ENCODE data around the gene SORL1. TPM values are rescaled to one million over a fixed set of nuclear protein-coding genes. Genes with fewer than 3 reads are reported as not detected.

Gene SORL1
- total RNA-seq, 1 donor from 2014 or later = 10.5 TPM

GRCh38 chr11:121522043-121522941, 70.2 kb downstream of the SORL1 start:
- DNase-seq (ENCODE audit: low spot score in 2 of 2) = no peak
- Histone ChIP-seq H3K27me3 (no peaks in the 10 kb centered on the region), H3K27ac (peak overlapping the region; percentile 76 to 80), H3K4me3 (no peak overlapping the region), H3K9me3 (no peaks in the 10 kb centered on the region), H3K36me3 (no peaks in the 10 kb centered on the region), H3K4me1 (peaks cover 4 to 23% of the 10 kb centered on the region in 2 donors)
- intact Hi-C loops (cut with DNase I) = no loop called here
- no peak for TF ChIP-seq CTCF (IDR thresholded peaks at IDR 0.05)

- H3K4me3 ChIP-seq = no peak overlapping the region
- H3K9me3 ChIP-seq = no peaks in the 10 kb centered on the region
- TF ChIP-seq CTCF (IDR thresholded peaks at IDR 0.05) = no peak
- H3K4me1 ChIP-seq = peaks cover 4 to 23% of the 10 kb centered on the region in 2 donors
- H3K27ac ChIP-seq = no peak overlapping the region
- no peaks in the 10 kb centered on the region for H3K36me3 ChIP-seq
- no peaks in the 10 kb centered on the region for H3K27me3 ChIP-seq
- no peak for DNase-seq (ENCODE audit: low spot score in 2 of 2)
- intact Hi-C loops (cut with DNase I) = no loop called here
These were observed 71.6 kb downstream of the SORL1 start for GRCh38 chr11:121523581-121524232.

- peaks cover 4 to 23% of the 10 kb centered on the region in 2 donors for H3K4me1 ChIP-seq
- intact Hi-C loops (cut with DNase I) = no loop called here
These were observed 72.1 kb downstream of the SORL1 start for GRCh38 chr11:121524233-121524631.

GRCh38 chr11:121525376-121525775, 73.3 kb downstream of the SORL1 start:
- Histone ChIP-seq H3K9me3 (peaks cover 0 to 4% of the 10 kb centered on the region in 2 donors), H3K4me3 (no peak overlapping the region), H3K27ac (no peak overlapping the region), H3K36me3 (peaks cover 0 to 3% of the 10 kb centered on the region in 2 donors), H3K27me3 (no peaks in the 10 kb centered on the region), H3K4me1 (peaks cover 0 to 16% of the 10 kb centered on the region in 2 donors)
- TF ChIP-seq CTCF (IDR thresholded peaks at IDR 0.05) = no peak
- intact Hi-C loops (cut with DNase I) = no loop called here
- no peak for DNase-seq (ENCODE audit: low spot score in 2 of 2)

More at GRCh38 chr11:121524233-121524631, 72.1 kb downstream of the SORL1 start:
- Histone ChIP-seq H3K27ac (no peak overlapping the region), H3K4me3 (no peak overlapping the region), H3K27me3 (no peaks in the 10 kb centered on the region), H3K36me3 (peaks cover 0 to 1% of the 10 kb centered on the region in 2 donors), H3K9me3 (no peaks in the 10 kb centered on the region)
- no peak for DNase-seq (ENCODE audit: low spot score in 2 of 2)
- no peak for TF ChIP-seq CTCF (IDR thresholded peaks at IDR 0.05)

GRCh38 chr11:121530257-121530656, 78.1 kb downstream of the SORL1 start:
- intact Hi-C loops (cut with DNase I) = loop anchor here (5.0 kb wide), 1 partner anchor 103 kb away; no protein-coding TSS in a partner anchor
- no peak overlapping the region for H3K4me3 ChIP-seq
- DNase-seq (ENCODE audit: low spot score in 2 of 2) = no peak
- H3K27me3 ChIP-seq = no peaks in the 10 kb centered on the region
- no peak for TF ChIP-seq CTCF (IDR thresholded peaks at IDR 0.05)
- no peaks in the 10 kb centered on the region for H3K4me1 ChIP-seq
- H3K36me3 ChIP-seq = peaks cover 0 to 3% of the 10 kb centered on the region in 2 donors
- H3K27ac ChIP-seq = no peak overlapping the region
- peaks cover 0 to 12% of the 10 kb centered on the region in 2 donors for H3K9me3 ChIP-seq

All from ascending aorta (tissue), 2 donors.